K562 (cell line): ENCODE data around the gene NCKAP1. TPM values are rescaled to one million over a fixed set of nuclear protein-coding genes. Genes with fewer than 3 reads are reported as not detected.

ENCODE experiments used
- CBX3 ChIP-seq, 2 experiments: IDR thresholded peaks; 1 replicate in 1 of 2; 2 replicates in 1 of 2; pipeline ENCODE4 v1.6.1; 2012; ENCODE audit warnings: inconsistent platforms in 2 of 2, low read length in 2 of 2, borderline replicate concordance in 1 of 2, control low read depth in 1 of 2
- CSDE1 ChIP-seq, 2 experiments: fragments of 450-650 bp; IDR thresholded peaks; 2 replicates each; pipeline ENCODE4 v1.6.1; 2016; ENCODE audit warnings: mild to moderate bottlenecking in 1 of 2
- CXXC5 ChIP-seq: fragments of 250-450 bp; sonication (Bioruptor Pico); IDR thresholded peaks from 2 replicates; pipeline ENCODE4 v1.8.0; 2022; ENCODE audit warnings: inconsistent platforms, mild to moderate bottlenecking, moderate library complexity
- KAT7 ChIP-seq: sonication (generic); formaldehyde crosslinking; IDR thresholded peaks from 2 replicates; pipeline ENCODE4 v1.8.0; 2022; ENCODE audit warnings: missing genetic modification reagents, mild to moderate bottlenecking, borderline replicate concordance
- L3MBTL2 ChIP-seq: fragments of 450-650 bp; IDR thresholded peaks from 2 replicates; pipeline ENCODE4 v1.6.1; 2016; ENCODE audit warnings: mild to moderate bottlenecking, moderate library complexity
- MECOM ChIP-seq: fragments of 250-450 bp; sonication (Bioruptor Pico); IDR thresholded peaks from 2 replicates; pipeline ENCODE4 v1.8.0; 2022; ENCODE audit warnings: inconsistent platforms
- NR2C2 ChIP-seq, 2 experiments: fragments of 200-800 bp in 1 of 2; sonication (Bioruptor generic) in 1 of 2; sonication (generic) in 1 of 2; formaldehyde crosslinking in 1 of 2; IDR thresholded peaks; 2 replicates each; pipeline versions ENCODE4 v1.6.1 to v1.8.0; 2016 to 2022; ENCODE audit warnings: mild to moderate bottlenecking in 1 of 2, missing compliant biosample characterization in 1 of 2, missing genetic modification characterization in 1 of 2, missing genetic modification reagents in 1 of 2
- RB1 ChIP-seq: fragments of 450-650 bp; IDR thresholded peaks from 2 replicates; pipeline ENCODE4 v1.6.1; 2017; ENCODE audit warnings: low read depth, mild to moderate bottlenecking
- SREBF1 ChIP-seq: fragments of 150-350 bp; IDR thresholded peaks from 2 replicates; pipeline ENCODE4 v1.6.1; 2014; ENCODE audit warnings: antibody characterized with exemption, low read depth, low read length, borderline replicate concordance
- TFAM ChIP-seq: fragments of 250-450 bp; sonication (Bioruptor Pico); conservative IDR thresholded peaks from 2 replicates; pipeline ENCODE4 v1.5.0; 2021; ENCODE audit warnings: mild to moderate bottlenecking, moderate library complexity
- ZC3H4 ChIP-seq: sonication (generic); formaldehyde crosslinking; IDR thresholded peaks from 2 replicates; pipeline ENCODE4 v1.9.0; 2021; ENCODE audit warnings: missing genetic modification reagents, borderline replicate concordance
- ZFPM2 ChIP-seq: fragments of 250-450 bp; sonication (Bioruptor Pico); IDR thresholded peaks from 2 replicates; pipeline ENCODE4 v1.5.1; 2022; ENCODE audit warnings: mild to moderate bottlenecking
- ZFX ChIP-seq: sonication (generic); formaldehyde crosslinking; IDR thresholded peaks from 2 replicates; pipeline ENCODE4 v1.8.0; 2022; ENCODE audit warnings: mild to moderate bottlenecking, missing genetic modification reagents, moderate library complexity
- ZNF124 ChIP-seq: sonication (generic); formaldehyde crosslinking; IDR thresholded peaks from 2 replicates; pipeline ENCODE4 v1.8.1; 2022; ENCODE audit warnings: missing genetic modification reagents
- ZNF263 ChIP-seq: sonication (generic); formaldehyde crosslinking; IDR thresholded peaks from 2 replicates; pipeline ENCODE4 v1.8.0; 2022; ENCODE audit warnings: mild to moderate bottlenecking, missing genetic modification reagents, borderline replicate concordance
- ZNF76 ChIP-seq: fragments of 250-450 bp; sonication (Bioruptor Pico); IDR thresholded peaks from 2 replicates; pipeline ENCODE4 v1.4.0; 2020; ENCODE audit warnings: mild to moderate bottlenecking, moderate library complexity, borderline replicate concordance
- ZSCAN32 ChIP-seq: fragments of 450-650 bp; formaldehyde crosslinking; IDR thresholded peaks from 2 replicates; pipeline ENCODE4 v1.4.0; 2020; ENCODE audit warnings: mild to moderate bottlenecking, moderate library complexity
- polyA plus RNA-seq, 8 experiments: library from polyadenylated mRNA; depleted of rRNA in 4 of 8; stranded (reverse) in 5 of 8; unstranded in 3 of 8; fragments of >200 nt; fragmentation: Nextera tagmentation in 2 of 8; fragmentation: Illumina TruSeq in 1 of 8; extraction: Ambion mirVana in 2 of 8; extraction: Trizol in 1 of 8; gene quantifications; 2 replicates each; pipeline versions ENCODE4 v1.2.1 to v1.2.3, GENCODE V29; 2011 to 2014; ENCODE audit warnings: inconsistent platforms in 1 of 8, missing spikeins in 1 of 8
- total RNA-seq, 7 experiments: library from RNA; depleted of rRNA in 6 of 7; stranded (reverse); fragments of >200 nt in 6 of 7; fragmentation: Illumina TruSeq in 2 of 7; extraction: Trizol in 2 of 7; gene quantifications; 2 replicates each; pipeline versions ENCODE4 v1.2.1 to v1.2.3, GENCODE V29; 2011 to 2021; ENCODE audit warnings: low replicate concordance in 1 of 7
- TF ChIP-seq, protein P1 (sequence below): fragments of 450-650 bp; IDR thresholded peaks from 2 replicates; pipeline ENCODE4 v1.6.1; 2017; ENCODE audit warnings: antibody characterized with exemption
- TF ChIP-seq, protein P2 (sequence below): sonication (generic); formaldehyde crosslinking; IDR thresholded peaks from 2 replicates; pipeline ENCODE4 v1.8.0; 2022; ENCODE audit warnings: missing genetic modification reagents, mild to moderate bottlenecking, borderline replicate concordance

NCKAP1 gene
- total and polyA plus RNA-seq, 9 of the 15 experiments (the other 6 are each of a cell fraction or from before 2014, with no cell fraction given), result 34.0 to 153 (median 88.7) TPM

DNA sequence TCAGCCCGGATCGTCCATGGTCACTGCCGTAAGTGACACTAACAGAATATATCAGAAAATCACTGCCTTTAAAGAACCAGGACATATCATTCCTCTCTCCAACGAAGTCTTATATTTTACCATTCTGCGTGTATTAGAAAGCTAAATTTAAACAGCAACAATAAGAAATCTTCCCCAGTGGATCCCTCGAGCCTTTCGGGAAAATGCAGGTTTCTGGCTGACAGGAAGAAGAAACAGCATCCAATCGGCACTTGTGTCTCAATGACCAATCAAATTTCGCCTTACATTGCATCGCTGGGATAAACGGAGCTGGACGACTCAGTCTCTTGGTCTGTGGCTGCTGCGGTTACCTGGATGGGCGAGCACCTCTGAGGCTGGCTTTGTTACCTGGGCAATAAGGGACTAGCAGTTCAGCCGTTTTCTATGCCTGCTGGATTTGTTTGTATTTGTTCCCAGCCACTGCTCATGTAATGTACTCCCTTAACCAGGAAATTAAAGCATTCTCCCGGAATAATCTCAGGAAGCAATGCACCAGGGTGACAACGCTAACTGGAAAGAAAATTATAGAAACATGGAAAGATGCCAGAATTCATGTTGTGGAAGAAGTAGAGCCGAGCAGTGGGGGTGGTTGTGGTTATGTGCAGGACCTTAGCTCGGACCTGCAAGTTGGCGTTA, 40.3 kb upstream of the NCKAP1 start, which contains the start of gene DUSP19 (continued):
- no peak for TF ChIP-seq SREBF1
- TF ChIP-seq TFAM (CRISPR knock-in tag), result no peak
- no peak for TF ChIP-seq ZSCAN32 (CRISPR knock-in tag)
- TF ChIP-seq CXXC5 (CRISPR knock-in tag), result peak; percentile 60
- TF ChIP-seq NR2C2 (CRISPR knock-in tag; IDR thresholded peaks at IDR 0.05), result no peak
- TF ChIP-seq NR2C2 (tag; IDR thresholded peaks at IDR 0.05), result peak; percentile 49; the same call in 1 of the 2 replicates
- TF ChIP-seq L3MBTL2, result peak; percentile 89; the same call in 1 of the 2 replicates
- no peak for TF ChIP-seq MECOM (CRISPR knock-in tag)
- TF ChIP-seq, protein P1, sequence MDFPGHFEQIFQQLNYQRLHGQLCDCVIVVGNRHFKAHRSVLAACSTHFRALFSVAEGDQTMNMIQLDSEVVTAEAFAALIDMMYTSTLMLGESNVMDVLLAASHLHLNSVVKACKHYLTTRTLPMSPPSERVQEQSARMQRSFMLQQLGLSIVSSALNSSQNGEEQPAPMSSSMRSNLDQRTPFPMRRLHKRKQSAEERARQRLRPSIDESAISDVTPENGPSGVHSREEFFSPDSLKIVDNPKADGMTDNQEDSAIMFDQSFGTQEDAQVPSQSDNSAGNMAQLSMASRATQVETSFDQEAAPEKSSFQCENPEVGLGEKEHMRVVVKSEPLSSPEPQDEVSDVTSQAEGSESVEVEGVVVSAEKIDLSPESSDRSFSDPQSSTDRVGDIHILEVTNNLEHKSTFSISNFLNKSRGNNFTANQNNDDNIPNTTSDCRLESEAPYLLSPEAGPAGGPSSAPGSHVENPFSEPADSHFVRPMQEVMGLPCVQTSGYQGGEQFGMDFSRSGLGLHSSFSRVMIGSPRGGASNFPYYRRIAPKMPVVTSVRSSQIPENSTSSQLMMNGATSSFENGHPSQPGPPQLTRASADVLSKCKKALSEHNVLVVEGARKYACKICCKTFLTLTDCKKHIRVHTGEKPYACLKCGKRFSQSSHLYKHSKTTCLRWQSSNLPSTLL, result no peak
- no peak for TF ChIP-seq ZNF76 (CRISPR knock-in tag)
- no peak for TF ChIP-seq ZNF124 (CRISPR knock-in tag)
- no peak for TF ChIP-seq ZFPM2 (CRISPR knock-in tag)
- TF ChIP-seq CBX3 (IDR thresholded peaks at IDR 0.05; ENCODE audit: borderline replicate concordance in 1 of 2, low read length in 2 of 2), result peak in 1 of 2 experiments; percentile 92; a peak in 2 of 3 replicates
- no peak for TF ChIP-seq ZNF263 (CRISPR knock-in tag)
- no peak; the same call in 1 of the 2 replicates for TF ChIP-seq ZFX (CRISPR knock-in tag)
- no peak for TF ChIP-seq ZC3H4 (CRISPR knock-in tag)
- TF ChIP-seq KAT7 (CRISPR knock-in tag), result peak; percentile 81; the same call in 1 of the 2 replicates
- TF ChIP-seq, protein P2, sequence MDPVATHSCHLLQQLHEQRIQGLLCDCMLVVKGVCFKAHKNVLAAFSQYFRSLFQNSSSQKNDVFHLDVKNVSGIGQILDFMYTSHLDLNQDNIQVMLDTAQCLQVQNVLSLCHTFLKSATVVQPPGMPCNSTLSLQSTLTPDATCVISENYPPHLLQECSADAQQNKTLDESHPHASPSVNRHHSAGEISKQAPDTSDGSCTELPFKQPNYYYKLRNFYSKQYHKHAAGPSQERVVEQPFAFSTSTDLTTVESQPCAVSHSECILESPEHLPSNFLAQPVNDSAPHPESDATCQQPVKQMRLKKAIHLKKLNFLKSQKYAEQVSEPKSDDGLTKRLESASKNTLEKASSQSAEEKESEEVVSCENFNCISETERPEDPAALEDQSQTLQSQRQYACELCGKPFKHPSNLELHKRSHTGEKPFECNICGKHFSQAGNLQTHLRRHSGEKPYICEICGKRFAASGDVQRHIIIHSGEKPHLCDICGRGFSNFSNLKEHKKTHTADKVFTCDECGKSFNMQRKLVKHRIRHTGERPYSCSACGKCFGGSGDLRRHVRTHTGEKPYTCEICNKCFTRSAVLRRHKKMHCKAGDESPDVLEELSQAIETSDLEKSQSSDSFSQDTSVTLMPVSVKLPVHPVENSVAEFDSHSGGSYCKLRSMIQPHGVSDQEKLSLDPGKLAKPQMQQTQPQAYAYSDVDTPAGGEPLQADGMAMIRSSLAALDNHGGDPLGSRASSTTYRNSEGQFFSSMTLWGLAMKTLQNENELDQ, result no peak
- no peak; the same call in 1 of the 2 replicates for TF ChIP-seq RB1
- TF ChIP-seq CSDE1 (IDR thresholded peaks at IDR 0.05), result 0 out of 4 replicates have a peak, but pooled peaks of 1 of the 2 experiments have one; percentile 38
